ENCODE results near the gene MRPL30. TPM values are rescaled to one million over a fixed set of nuclear protein-coding genes. Genes with fewer than 3 reads are reported as not detected.

Gene MRPL30
- total and polyA plus RNA-seq, 12 donors: 19.0 to 43.2 (median 34.6) TPM

DNA sequence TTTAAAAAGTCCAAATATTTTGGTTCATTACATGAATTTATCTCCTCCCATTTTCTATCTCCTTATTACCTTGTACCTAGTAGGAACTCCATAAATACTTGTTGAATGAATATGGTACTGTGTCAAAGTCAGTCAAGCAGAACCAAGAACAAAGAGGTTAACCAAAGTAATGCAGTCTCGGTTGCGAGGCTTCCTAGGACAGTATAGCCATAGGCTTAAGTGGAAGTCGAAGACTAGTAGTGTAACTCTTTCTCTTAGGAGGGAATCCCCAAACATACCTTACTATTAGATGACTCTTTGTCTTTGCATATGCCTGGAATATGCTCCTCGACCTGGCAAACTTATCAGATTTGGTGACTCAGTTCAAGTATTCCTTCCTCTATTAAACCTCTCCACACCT is 21.4 kb upstream of the MRPL30 start:
- H3K9me3 ChIP-seq: no peaks in the 10 kb centered on the region
- H3K36me3 ChIP-seq: peaks cover 0 to 79% (median 13%) of the 10 kb centered on the region in 9 donors
- H3K27me3 ChIP-seq: no peaks in the 10 kb centered on the region
- ATAC-seq (no peak), DNase-seq (no peak)
- peaks cover 0 to 18% (median 9%) of the 10 kb centered on the region in 9 donors for H3K4me1 ChIP-seq
- no peak for TF ChIP-seq CTCF (IDR thresholded peaks at IDR 0.05)
- intact Hi-C loops (cut with DNase I): loop anchor here in 1 of 10 donors (2.0 kb wide), 1 partner anchor 21 kb away; the partner anchor contains the start of genes MITD1 and MRPL30
- H3K27ac ChIP-seq: no peak overlapping the region
- WGBS, 2 donors: 87 to 90% methylated on average over 4 of the region's 4 CpGs
- H3K4me3 ChIP-seq: no peak overlapping the region

DNA sequence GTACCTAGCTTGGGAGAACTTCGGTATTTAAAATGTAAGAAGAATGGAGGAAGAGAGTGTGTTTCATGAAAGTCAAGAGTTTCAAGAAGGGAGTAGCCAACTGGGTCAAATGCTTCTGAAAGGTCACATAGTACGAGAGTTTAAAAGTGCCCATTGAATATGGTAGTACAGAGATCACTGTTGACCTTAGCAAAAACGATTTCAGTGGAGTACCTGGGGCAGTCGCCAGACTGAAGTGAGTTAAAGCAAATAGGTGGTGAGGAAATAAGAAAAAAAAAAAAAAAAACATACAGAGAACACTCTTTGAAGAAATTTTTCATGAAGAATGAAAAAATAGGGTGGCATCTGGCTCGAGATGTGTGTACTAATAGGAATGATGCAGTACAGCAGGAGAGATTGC is 14.8 kb upstream of the MRPL30 start:
- Histone ChIP-seq H3K36me3 (peaks cover 0 to 93% (median 15%) of the 10 kb centered on the region in 9 donors), H3K27me3 (no peaks in the 10 kb centered on the region), H3K9me3 (no peaks in the 10 kb centered on the region), H3K4me3 (no peak overlapping the region), H3K4me1 (peaks cover 0 to 5% (median 0%) of the 10 kb centered on the region in 9 donors), H3K27ac (no peak overlapping the region)
- no peak for DNase-seq
- intact Hi-C loops (cut with DNase I): no loop called here
- no peak for ATAC-seq
- TF ChIP-seq CTCF (IDR thresholded peaks at IDR 0.05): no peak
- WGBS, 2 donors: 85 to 87% methylated on average over 5 of the region's 5 CpGs

GRCh38 chr2:99169534-99169933 is 11.4 kb upstream of the MRPL30 start:
- WGBS, 2 donors: 64 to 66% methylated on average over 1 of the region's 1 CpG

GRCh38 chr2:99171377-99172140 is 9.4 kb upstream of the MRPL30 start:
- ATAC-seq: no peak
- no peaks in the 10 kb centered on the region for H3K27me3 ChIP-seq
- WGBS, 2 donors: 95 to 97% methylated on average over 8 of the region's 8 CpGs
- DNase-seq: no peak
- H3K36me3 ChIP-seq: peaks cover 0 to 76% (median 27%) of the 10 kb centered on the region in 9 donors
- H3K9me3 ChIP-seq: no peaks in the 10 kb centered on the region
- peaks cover 0 to 5% (median 0%) of the 10 kb centered on the region in 9 donors for H3K4me1 ChIP-seq
- no peak for TF ChIP-seq CTCF (IDR thresholded peaks at IDR 0.05)
- no peak overlapping the region for H3K27ac ChIP-seq
- intact Hi-C loops (cut with DNase I): no loop called here
- no peak overlapping the region for H3K4me3 ChIP-seq

More at GRCh38 chr2:99169534-99169933, 11.4 kb upstream of the MRPL30 start:
- ATAC-seq (no peak), DNase-seq (no peak)
- H3K27me3 ChIP-seq: no peaks in the 10 kb centered on the region
- no peak for TF ChIP-seq CTCF (IDR thresholded peaks at IDR 0.05)
- no peak overlapping the region for H3K4me3 ChIP-seq
- intact Hi-C loops (cut with DNase I): no loop called here
- peaks cover 0 to 5% (median 0%) of the 10 kb centered on the region in 9 donors for H3K4me1 ChIP-seq
- H3K27ac ChIP-seq: no peak overlapping the region
- H3K9me3 ChIP-seq: no peaks in the 10 kb centered on the region
- H3K36me3 ChIP-seq: peaks cover 0 to 92% (median 27%) of the 10 kb centered on the region in 9 donors

Measured in heart right ventricle (tissue), 16 donors.